Measurements from ENCODE around the gene INPP5K.

DNA sequence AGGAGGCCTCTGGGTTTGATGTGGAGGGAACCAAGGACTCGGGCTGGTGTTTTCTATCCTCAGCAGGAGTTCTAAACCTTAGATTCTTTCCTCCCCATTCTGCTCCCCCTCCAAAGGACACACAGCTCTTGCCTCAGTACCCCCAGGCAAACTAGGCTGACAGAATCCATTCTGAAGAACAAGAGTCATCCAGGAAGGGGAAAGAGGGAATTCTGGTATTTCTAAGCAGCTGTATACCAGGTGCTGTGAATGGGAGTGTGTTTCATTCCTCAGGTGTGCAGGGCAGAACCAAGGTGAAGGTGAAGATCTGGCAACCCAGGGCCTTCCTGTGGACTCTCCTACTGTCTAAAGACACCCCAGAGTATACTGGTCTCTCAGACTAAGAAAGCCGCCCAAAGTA is 4.1 kb downstream of the INPP5K start:
- TF ChIP-seq, protein P1, sequence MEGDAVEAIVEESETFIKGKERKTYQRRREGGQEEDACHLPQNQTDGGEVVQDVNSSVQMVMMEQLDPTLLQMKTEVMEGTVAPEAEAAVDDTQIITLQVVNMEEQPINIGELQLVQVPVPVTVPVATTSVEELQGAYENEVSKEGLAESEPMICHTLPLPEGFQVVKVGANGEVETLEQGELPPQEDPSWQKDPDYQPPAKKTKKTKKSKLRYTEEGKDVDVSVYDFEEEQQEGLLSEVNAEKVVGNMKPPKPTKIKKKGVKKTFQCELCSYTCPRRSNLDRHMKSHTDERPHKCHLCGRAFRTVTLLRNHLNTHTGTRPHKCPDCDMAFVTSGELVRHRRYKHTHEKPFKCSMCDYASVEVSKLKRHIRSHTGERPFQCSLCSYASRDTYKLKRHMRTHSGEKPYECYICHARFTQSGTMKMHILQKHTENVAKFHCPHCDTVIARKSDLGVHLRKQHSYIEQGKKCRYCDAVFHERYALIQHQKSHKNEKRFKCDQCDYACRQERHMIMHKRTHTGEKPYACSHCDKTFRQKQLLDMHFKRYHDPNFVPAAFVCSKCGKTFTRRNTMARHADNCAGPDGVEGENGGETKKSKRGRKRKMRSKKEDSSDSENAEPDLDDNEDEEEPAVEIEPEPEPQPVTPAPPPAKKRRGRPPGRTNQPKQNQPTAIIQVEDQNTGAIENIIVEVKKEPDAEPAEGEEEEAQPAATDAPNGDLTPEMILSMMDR (conservative IDR thresholded peaks at IDR 0.05; ENCODE audit: low read depth, low read length): no peak
- TF ChIP-seq EZH2 (IDR thresholded peaks at IDR 0.05; ENCODE audit: borderline replicate concordance, low read depth, low read length, poor library complexity, severe bottlenecking): no peak

All from A673 (cell line).